Skin epidermis (tissue), 12 donors: ENCODE results near the gene ARPC1A.
"Not testable (repeated sequence)": the region's sequence is repeated elsewhere in the genome, so short reads cannot be mapped to it uniquely, and the experiment has no call there.

ENCODE experiments used
- H3K27ac ChIP-seq, 21 experiments: fragments of 200-600 bp; sonication (generic) in 11 of 21; one replicate each; pipeline ENCODE4 v1.5.0; 2020; ENCODE audit warnings: mild to moderate bottlenecking in 3 of 21, inconsistent platforms in 2 of 21, moderate library complexity in 2 of 21
- H3K4me3 ChIP-seq, 7 experiments: fragments of 200-600 bp; sonication (generic) in 2 of 7; one replicate each; pipeline ENCODE4 v1.5.0; 2020; ENCODE audit warnings: inconsistent platforms in 2 of 7, mild to moderate bottlenecking in 2 of 7, moderate library complexity in 1 of 7

ARPC1A gene

GRCh38 chr7:99313204-99313573 lies 12.5 kb upstream of the ARPC1A start:
- H3K27ac ChIP-seq: peak overlapping the region in 1 of 21 experiments; percentile 31
- H3K4me3 ChIP-seq: no peak overlapping the region

DNA sequence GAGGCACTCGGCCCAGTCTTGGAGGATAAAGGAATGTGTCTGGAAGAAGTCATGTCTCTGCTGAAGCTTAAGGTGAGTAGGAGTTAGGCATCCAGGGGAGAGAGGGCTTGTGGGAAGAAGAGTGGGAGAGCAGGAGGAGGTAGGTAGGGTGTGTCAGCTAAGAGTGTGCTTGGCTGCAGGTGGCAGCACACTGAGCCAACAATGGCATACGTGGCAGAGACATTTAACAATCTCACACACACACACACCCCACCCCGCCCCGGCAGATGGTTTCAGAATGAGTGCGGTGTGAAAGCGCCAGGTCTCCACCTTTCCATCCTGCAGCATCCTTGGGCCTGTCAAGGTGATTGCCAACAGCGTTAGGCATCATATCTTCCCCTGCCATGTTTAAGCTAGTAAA lies 11.2 kb upstream of the ARPC1A start:
- no peak overlapping the region for H3K4me3 ChIP-seq
- H3K27ac ChIP-seq: peak overlapping the region in 4 of 21 experiments; percentile 17 to 65 (median 32)

DNA sequence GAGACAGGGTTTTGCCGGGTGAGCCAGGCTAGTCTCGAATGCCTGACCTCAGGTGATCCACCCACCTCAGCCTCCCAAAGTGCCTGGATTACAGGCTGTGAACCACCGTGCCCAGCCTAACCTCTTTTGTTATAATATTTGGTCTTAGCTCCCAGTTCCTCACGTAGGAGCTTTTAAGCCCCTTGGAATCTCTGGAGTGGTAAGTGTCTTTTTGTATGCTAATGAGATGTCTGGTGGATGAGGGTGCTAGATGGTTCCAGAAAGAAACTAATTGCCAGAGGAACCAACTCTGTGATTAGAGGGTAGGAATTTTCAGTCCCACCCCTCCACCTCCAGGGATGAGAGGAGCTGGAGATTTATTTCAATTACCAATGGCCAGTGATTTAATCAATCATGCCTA lies 5.3 kb upstream of the ARPC1A start:
- Histone ChIP-seq H3K27ac (no peak overlapping the region), H3K4me3 (no peak overlapping the region)

GRCh38 chr7:99322659-99323058 lies 3.0 kb upstream of the ARPC1A start:
- not testable (repeated sequence) for H3K4me3 ChIP-seq, H3K27ac ChIP-seq

- H3K27ac ChIP-seq: no peak overlapping the region
- peak overlapping the region in 2 of 7 experiments; percentile 91 to 94 for H3K4me3 ChIP-seq
Measured at GRCh38 chr7:99324559-99324958, 1.1 kb upstream of the ARPC1A start.

GRCh38 chr7:99325001-99325493 lies 651 bp upstream of the ARPC1A start:
- Histone ChIP-seq H3K4me3 (peak overlapping the region; percentile 75 to 95 (median 91)), H3K27ac (peak overlapping the region in 20 of 21 experiments; percentile 87 to 99 (median 94))

- peak overlapping the region; percentile 78 to 99 (median 94) for H3K27ac ChIP-seq
Measured at GRCh38 chr7:99326408-99326782, 697 bp downstream of the ARPC1A start.

DNA sequence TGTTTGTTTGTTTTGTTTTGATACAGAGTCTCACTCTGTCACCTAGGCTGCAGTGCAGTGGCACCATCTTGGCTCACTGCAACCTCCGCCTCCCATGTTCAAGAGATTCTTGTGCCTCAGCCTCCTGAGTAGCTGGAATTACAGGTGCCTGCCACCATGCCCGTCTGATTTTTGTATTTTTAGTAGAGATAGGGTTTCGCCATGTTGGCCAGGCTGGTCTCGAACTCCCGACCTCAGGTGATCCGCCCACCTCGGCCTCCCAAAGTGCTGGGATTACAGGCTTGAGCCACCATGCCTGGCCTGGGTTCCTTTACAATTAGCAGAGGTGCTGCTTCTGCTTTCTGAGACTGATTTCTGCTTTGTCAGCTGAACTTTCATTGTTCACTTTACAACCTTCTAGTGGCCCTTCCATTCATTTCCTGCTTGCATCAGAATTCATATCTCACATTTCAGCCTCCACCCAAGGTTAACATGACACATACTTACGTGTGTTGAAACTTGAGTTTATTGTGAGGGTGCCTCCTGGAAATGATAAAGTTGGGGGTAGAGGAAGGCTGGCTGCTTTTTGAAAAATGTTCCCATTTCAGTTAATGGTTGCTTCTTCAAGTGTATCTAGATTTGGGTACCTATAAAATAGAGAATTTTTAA lies 4.7 kb downstream of the ARPC1A start:
- H3K27ac ChIP-seq: peak overlapping the region in 5 of 21 experiments; percentile 22 to 69 (median 34)
- not testable (repeated sequence) for H3K4me3 ChIP-seq

More at GRCh38 chr7:99326408-99326782, 697 bp downstream of the ARPC1A start:
- H3K4me3 ChIP-seq: peak overlapping the region; percentile 75 to 95 (median 91)

- H3K27ac ChIP-seq: peak overlapping the region in 1 of 21 experiments; percentile 23
- no peak overlapping the region for H3K4me3 ChIP-seq
Measured at GRCh38 chr7:99331002-99331401, 5.3 kb downstream of the ARPC1A start.

- Histone ChIP-seq H3K4me3 (no peak overlapping the region), H3K27ac (no peak overlapping the region)
Measured at GRCh38 chr7:99339595-99339994, 13.9 kb downstream of the ARPC1A start.

DNA sequence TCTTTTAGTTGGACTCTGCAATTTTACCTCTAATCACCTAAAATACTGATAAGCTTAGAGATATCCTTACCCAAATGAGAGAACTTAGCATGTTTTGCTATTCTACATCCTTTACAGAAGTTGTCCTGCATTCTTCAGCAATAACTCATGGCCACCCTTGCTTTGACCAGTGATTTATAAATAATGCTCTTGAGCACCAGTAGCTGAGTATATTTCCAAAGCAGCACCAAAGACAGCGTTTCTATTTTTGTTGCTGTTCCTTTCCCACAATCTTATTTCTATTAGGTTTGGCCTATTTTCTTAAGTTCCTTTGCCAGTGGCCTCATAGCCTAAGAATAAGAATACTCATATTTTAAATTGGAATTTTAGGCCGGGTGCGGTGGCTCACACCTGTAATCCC lies 15.0 kb downstream of the ARPC1A start:
- Histone ChIP-seq H3K4me3 (no peak overlapping the region), H3K27ac (no peak overlapping the region)

GRCh38 chr7:99344061-99344647 lies 18.5 kb downstream of the ARPC1A start:
- Histone ChIP-seq H3K4me3 (no peak overlapping the region), H3K27ac (no peak overlapping the region)

DNA sequence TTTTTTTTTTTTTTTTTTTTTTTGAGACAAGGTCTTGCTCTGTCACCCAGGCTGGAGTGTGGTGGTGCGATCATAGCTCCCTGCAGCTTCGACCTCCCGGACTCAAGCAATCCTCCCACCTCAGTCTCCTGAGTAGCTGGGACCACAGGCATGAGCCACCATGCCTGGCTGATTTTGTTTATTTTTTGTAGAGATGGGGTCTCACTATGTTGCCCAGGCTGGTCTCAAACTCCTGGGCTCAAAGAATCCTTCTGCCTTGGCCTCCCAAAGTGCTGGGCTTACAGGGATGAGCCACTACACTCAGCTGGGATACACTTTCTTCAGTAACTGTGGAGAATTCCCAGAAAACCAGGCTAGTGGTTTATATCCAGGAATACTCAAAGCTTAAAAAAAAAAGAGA lies 24.9 kb downstream of the ARPC1A start:
- H3K27ac ChIP-seq, H3K4me3 ChIP-seq: not testable (repeated sequence)

GRCh38 chr7:99352247-99352646 lies 26.5 kb downstream of the ARPC1A start:
- H3K4me3 ChIP-seq: no peak overlapping the region

DNA sequence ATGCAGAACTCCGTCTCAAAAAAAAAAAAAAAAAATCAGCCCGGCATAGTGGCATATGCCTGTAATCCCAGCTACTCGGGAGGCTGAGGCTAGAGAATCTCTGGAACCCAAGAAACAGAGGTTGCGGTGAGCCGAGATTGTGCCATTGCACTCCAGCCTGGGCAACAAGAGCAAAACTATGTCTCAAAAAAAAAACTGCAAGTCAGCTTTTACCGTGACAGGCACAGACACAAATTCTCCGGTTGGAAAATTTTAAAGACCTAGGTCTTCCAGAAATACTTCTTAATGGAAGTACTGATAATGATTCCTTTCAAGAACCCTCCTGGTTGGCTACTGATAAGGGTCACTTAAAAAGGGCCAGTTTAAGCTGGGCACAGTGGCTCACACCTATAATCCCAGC lies 29.4 kb downstream of the ARPC1A start:
- H3K4me3 ChIP-seq: no peak overlapping the region
- H3K27ac ChIP-seq: no peak overlapping the region

More at GRCh38 chr7:99352247-99352646, 26.5 kb downstream of the ARPC1A start:
- no peak overlapping the region for H3K27ac ChIP-seq

GRCh38 chr7:99357701-99358490 lies 32.2 kb downstream of the ARPC1A start:
- H3K27ac ChIP-seq: peak overlapping the region in 1 of 21 experiments; percentile 49
- no peak overlapping the region for H3K4me3 ChIP-seq

GRCh38 chr7:99358521-99358920 lies 32.8 kb downstream of the ARPC1A start:
- not testable (repeated sequence) for H3K4me3 ChIP-seq, H3K27ac ChIP-seq

DNA sequence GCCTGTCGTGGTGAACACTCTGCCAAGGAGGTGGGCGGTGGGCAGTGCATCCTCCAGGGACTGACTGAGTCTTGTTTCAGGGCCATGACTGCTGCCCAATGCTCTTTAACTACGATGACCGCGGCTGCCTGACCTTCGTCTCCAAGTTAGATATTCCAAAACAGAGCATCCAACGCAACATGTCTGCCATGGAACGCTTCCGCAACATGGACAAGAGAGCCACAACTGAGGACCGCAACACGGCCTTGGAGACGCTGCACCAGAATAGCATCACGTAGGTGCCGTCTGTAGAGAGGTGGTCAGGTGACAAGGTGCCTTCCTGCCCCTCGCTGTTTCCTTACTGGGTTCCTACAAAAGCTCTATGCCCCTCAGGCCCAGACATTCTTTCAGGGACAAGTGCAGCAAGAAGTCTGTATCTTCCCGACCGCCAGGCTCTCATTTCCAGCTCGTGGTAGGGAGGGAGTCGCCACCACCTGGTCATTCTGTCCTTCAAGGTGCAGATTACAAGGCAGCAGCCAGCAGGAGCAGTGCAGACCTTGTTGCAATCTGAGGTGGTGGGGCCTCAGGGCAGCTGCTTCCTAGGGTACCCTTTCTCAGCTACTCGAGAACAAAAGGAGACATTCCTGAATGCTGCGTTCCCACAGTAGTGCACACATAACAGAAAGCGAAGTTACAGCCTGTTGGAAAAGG lies 33.9 kb downstream of the ARPC1A start:
- Histone ChIP-seq H3K27ac (no peak overlapping the region), H3K4me3 (no peak overlapping the region)

- Histone ChIP-seq H3K27ac (peak overlapping the region in 2 of 21 experiments; percentile 1 to 64), H3K4me3 (no peak overlapping the region)
Measured at GRCh38 chr7:99362801-99363200, 37.1 kb downstream of the ARPC1A start.

GRCh38 chr7:99363286-99363685 lies 37.6 kb downstream of the ARPC1A start:
- Histone ChIP-seq H3K4me3 (no peak overlapping the region), H3K27ac (peak overlapping the region in 3 of 21 experiments; percentile 42 to 64 (median 47))
